ENCODE results near the gene COG1.

- TF ChIP-seq CTCF (IDR thresholded peaks at IDR 0.05): no peak
- no peak for TF ChIP-seq POLR2A (IDR thresholded peaks at IDR 0.05)
These were observed 31.4 kb downstream of the COG1 start for GRCh38 chr17:73224237-73224636.

Data from prostate gland (tissue), 2 donors.